ENCODE results near the gene SYCE3.

Gene SYCE3

GRCh38 chr22:50529416-50529896 is 33.3 kb downstream of the SYCE3 start:
- Histone ChIP-seq H3K9me3 (peaks cover 5% of the 10 kb centered on the region; the same call in 1 of the 2 replicates), H3K4me1 (peaks cover 12% of the 10 kb centered on the region; the same call in 1 of the 2 replicates), H3K4me3 (ENCODE audit: low read depth, low read length) (no peak overlapping the region), H3K36me3 (no peaks in the 10 kb centered on the region), H3K27me3 (peaks cover 47% of the 10 kb centered on the region)
- TF ChIP-seq, protein P1, sequence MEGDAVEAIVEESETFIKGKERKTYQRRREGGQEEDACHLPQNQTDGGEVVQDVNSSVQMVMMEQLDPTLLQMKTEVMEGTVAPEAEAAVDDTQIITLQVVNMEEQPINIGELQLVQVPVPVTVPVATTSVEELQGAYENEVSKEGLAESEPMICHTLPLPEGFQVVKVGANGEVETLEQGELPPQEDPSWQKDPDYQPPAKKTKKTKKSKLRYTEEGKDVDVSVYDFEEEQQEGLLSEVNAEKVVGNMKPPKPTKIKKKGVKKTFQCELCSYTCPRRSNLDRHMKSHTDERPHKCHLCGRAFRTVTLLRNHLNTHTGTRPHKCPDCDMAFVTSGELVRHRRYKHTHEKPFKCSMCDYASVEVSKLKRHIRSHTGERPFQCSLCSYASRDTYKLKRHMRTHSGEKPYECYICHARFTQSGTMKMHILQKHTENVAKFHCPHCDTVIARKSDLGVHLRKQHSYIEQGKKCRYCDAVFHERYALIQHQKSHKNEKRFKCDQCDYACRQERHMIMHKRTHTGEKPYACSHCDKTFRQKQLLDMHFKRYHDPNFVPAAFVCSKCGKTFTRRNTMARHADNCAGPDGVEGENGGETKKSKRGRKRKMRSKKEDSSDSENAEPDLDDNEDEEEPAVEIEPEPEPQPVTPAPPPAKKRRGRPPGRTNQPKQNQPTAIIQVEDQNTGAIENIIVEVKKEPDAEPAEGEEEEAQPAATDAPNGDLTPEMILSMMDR (IDR thresholded peaks at IDR 0.05; ENCODE audit: low read depth, low read length): no peak
- no peak for DNase-seq

DNA sequence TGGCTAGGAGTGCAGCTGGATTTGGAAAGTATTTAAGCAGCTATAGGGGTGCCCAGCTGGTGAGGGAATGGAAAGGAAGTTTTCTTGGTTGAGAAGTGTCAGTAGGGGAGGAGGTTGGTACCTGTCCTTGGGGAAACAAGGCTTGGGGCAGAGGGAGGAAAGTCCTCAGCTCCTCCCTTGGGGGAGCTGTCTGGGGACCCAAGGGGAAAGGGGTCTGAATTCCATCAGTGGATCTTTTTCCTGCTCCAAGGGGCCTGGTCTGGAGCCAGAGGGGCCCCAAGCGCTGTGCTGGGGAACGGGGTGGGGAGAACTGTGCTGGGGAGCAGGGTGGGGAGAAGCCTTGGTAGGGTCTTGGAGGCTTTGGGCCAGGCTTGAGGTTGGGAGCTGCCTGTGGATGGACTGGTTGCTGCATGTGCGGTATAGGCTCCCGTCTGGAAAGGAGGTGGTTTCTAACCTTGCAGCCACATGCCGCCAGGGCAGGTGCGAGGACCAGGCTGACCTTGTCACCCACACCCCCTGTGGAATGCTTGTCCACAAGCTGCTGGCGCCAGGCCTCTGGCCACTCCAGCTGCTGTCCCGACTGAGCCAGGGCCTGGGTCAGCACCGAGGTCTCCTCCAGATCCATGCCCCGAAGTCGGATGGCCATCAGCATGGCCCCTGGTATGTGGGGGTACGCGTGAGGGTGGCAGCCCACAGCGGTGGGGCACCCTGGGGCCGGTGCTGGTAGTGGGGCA is 33.9 kb downstream of the SYCE3 start:
- TF ChIP-seq, protein P1 (IDR thresholded peaks at IDR 0.05; ENCODE audit: low read depth, low read length): no peak
- Histone ChIP-seq H3K9me3 (peaks cover 5% of the 10 kb centered on the region; the same call in 1 of the 2 replicates), H3K4me1 (peaks cover 12% of the 10 kb centered on the region), H3K36me3 (peaks cover 2% of the 10 kb centered on the region), H3K4me3 (ENCODE audit: low read depth, low read length) (no peak overlapping the region), H3K27me3 (peaks cover 47% of the 10 kb centered on the region)
- DNase-seq: no peak

DNA sequence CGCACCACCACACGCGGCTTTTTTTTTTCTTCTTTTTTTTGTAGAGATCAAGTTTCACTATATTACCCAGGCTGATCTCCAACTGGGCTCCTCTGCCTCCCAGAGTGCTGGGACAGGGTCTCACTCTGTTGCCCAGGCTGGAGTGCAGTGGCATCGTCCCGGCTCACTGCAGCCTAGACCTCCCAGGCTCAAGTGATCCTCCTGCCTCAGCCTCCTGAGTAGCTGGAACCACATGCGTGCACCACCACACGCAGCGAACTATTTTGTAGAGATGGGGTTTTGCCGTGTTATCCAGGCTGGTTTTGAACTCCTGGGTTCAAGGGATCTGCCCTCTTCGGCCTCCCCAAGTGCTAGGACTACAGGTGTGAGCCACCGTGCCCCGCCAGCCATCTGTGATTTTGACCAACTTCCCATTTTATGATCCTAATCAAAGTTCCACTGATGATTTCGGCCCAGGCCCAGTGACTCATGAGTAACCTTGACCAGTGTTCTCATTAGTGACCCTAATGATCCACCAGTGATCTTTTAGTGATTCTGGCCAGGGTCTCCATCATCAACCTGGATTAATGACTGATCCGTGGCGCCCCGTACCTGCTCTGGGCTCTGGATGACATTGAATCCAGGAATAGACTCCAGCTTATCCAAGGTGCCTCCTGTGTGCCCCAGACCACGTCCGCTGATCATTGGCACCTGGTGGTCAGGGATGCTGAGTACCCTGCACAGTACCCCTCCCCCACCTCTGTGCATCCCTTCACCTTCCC is 34.6 kb downstream of the SYCE3 start:
- peaks cover 10% of the 10 kb centered on the region for H3K36me3 ChIP-seq
- H3K9me3 ChIP-seq: peaks cover 5% of the 10 kb centered on the region; the same call in 1 of the 2 replicates
- DNase-seq: no peak
- TF ChIP-seq, protein P1 (IDR thresholded peaks at IDR 0.05; ENCODE audit: low read depth, low read length): no peak
- H3K4me1 ChIP-seq: peaks cover 17% of the 10 kb centered on the region
- peaks cover 40% of the 10 kb centered on the region for H3K27me3 ChIP-seq
- H3K4me3 ChIP-seq (ENCODE audit: low read depth, low read length): no peak overlapping the region

DNA sequence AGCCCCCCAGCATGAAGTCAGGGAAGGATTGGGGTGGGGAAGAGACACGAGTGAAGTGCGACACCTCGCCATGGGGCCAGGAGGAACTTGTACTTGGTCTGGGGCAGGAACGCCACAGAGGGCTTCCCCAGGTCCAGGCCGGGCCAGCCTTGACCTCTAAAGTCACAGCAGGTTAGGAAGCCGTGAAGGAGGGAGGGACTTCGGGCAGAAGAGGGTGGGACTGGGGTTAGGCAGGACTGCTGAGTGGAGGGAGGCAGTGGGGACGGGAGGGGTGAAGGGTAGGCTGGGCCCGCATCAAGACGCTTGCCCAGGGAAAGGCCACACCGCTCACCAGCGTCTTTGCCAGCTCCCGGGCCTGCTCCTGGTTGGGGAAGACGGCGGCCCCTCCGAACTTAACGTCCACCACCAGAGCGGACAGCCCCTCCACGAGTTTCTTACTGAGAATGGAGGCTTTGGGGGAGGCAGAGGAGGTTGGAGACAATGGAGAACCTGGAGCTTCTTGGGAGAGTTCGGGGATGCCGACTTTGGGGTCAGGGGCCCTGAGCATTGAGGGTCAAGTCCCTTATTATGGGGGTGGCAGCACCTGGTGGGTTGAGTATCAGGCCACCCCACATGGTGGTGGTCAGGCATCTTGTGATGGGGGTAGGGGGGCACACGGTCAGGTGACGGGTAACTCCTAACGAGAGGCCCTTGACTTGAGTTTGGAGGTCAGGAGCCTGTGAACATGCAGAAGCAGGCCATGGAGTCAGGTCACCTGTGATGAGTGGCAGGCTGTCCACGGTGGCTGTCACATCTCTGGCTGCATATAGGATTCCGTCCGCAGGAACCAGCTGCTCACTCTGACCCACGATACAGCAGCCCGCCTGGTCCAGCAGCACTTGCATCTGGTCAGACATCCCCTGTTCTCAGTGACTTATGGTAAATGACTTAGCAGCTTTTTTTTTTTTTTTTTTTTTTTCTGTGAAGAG is 35.6 kb downstream of the SYCE3 start:
- DNase-seq: peak; percentile 66
- peaks cover 17% of the 10 kb centered on the region for H3K4me1 ChIP-seq
- peaks cover 17% of the 10 kb centered on the region for H3K36me3 ChIP-seq
- H3K27me3 ChIP-seq: peaks cover 30% of the 10 kb centered on the region
- peak overlapping the region; percentile 85 for H3K4me3 ChIP-seq (ENCODE audit: low read depth, low read length)
- TF ChIP-seq, protein P1 (IDR thresholded peaks at IDR 0.05; ENCODE audit: low read depth, low read length): no peak
- H3K9me3 ChIP-seq: peaks cover 5% of the 10 kb centered on the region; the same call in 1 of the 2 replicates

GRCh38 chr22:50526108-50526833 is 36.4 kb downstream of the SYCE3 start:
- TF ChIP-seq, protein P1 (IDR thresholded peaks at IDR 0.05; ENCODE audit: low read depth, low read length): peak; percentile 40; the same call in 1 of the 2 replicates
- Histone ChIP-seq H3K4me3 (ENCODE audit: low read depth, low read length) (peak overlapping the region; percentile 85), H3K4me1 (peaks cover 17% of the 10 kb centered on the region)

More at GRCh38 chr22:50526108-50526833, 36.4 kb downstream of the SYCE3 start:
- Histone ChIP-seq H3K36me3 (peaks cover 24% of the 10 kb centered on the region), H3K9me3 (peaks cover 5% of the 10 kb centered on the region; the same call in 1 of the 2 replicates), H3K27me3 (peaks cover 22% of the 10 kb centered on the region)
- peak; percentile 91 for DNase-seq
